ENCODE measurements around the gene PAM16.
"Not testable (repeated sequence)": the region's sequence is repeated elsewhere in the genome, so short reads cannot be mapped to it uniquely, and the experiment has no call there.

Gene PAM16

DNA sequence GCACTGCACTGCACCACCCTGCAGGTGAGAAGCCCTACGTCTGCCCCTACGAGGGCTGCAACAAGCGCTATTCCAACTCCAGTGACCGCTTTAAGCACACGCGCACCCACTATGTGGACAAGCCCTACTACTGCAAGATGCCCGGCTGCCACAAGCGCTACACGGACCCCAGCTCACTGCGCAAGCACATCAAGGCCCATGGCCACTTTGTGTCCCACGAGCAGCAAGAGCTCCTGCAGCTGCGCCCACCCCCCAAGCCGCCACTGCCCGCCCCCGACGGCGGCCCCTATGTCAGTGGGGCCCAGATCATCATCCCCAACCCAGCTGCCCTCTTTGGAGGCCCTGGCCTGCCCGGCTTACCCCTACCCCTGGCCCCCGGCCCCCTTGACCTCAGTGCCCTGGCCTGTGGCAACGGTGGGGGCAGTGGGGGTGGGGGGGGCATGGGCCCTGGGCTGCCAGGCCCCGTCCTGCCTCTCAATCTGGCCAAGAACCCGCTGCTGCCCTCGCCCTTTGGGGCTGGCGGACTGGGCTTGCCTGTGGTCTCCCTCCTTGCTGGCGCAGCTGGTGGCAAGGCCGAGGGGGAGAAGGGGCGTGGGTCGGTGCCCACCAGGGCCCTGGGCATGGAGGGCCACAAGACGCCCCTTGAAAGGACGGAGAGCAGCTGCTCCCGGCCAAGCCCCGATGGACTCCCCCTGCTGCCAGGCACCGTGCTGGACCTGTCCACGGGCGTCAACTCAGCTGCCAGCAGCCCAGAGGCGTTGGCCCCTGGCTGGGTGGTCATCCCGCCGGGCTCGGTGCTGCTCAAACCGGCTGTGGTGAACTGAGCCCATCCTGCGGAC is 14.2 kb downstream of the PAM16 start:
- no peak for DNase-seq (ENCODE audit: low read depth in 2 of 3, low spot score in 2 of 3)

DNA sequence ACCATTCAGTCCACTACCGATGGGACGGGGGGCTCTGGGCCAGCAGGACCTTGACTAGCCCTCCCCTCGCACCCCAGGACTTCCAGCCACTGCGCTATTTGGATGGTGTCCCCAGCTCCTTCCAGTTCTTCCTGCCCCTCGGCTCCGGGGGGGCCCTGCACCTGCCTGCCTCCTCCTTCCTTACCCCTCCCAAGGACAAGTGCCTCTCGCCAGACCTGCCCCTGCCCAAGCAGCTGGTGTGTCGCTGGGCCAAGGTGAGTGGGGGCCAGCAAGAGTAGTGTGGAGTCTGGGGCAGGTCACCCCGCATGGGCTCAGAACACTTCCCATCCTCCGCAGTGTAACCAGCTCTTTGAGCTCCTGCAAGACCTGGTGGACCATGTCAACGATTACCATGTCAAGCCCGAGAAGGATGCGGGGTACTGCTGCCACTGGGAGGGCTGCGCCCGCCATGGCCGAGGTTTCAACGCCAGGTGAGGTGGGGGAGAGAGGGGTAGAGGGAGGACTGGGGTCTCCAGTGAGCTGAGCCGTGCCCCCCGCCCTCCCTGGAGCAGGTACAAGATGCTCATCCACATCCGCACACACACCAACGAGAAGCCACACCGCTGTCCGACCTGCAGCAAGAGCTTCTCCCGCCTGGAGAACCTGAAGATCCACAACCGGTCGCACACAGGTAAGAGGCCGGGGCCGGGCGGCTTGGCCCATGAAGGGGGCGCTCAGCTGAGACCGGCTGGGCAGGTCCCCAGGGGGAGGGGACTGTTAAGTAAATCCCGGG is 16.2 kb downstream of the PAM16 start:
- no peak for DNase-seq (ENCODE audit: low read depth in 2 of 3, low spot score in 2 of 3)

DNA sequence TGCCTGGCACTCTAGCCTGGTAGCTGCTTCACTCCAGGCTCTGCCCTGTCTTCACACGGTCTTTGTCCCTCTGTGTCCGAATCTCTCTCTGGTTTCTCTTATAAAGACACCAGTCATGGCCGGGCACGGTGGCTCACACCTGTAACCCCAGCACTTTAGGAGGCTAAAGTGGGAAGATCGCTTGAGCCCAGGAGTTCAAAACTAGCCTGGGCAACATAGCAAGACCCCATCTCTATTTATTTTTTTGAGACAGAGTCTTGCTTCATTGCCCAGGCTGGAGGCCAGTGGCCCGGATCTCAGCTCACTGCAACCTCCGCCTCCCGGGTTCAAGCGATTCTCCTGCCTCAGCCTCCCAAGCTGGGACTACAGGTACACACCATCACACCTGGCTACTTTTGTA is 17.4 kb downstream of the PAM16 start:
- not testable (repeated sequence) for DNase-seq (ENCODE audit: low read depth in 2 of 3, low spot score in 2 of 3)

GRCh38 chr16:4333308-4333638 is 17.8 kb downstream of the PAM16 start:
- no peak for DNase-seq (ENCODE audit: low read depth in 2 of 3, low spot score in 2 of 3)

GRCh38 chr16:4332623-4333307 is 18.4 kb downstream of the PAM16 start:
- no peak for DNase-seq (ENCODE audit: low read depth in 2 of 3, low spot score in 2 of 3)

DNA sequence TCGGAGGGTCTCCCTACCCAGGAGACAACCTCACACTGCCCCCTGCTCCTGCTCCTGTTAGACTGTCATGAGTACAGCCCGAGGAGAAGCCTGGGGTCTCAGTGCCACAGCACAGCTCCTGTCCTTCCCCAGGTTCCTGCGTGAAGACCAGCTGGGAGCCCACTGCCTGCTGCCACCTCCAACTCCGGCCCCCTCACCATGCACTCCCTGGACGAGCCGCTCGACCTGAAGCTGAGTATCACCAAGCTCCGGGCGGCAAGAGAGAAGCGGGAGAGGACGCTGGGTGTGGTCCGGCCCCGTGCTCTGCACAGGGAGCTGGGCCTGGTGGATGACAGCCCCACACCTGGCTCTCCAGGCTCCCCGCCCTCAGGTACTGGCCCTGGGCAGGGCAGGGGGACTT is 19.0 kb downstream of the PAM16 start:
- DNase-seq (ENCODE audit: low read depth in 2 of 3, low spot score in 2 of 3) = no peak

DNA sequence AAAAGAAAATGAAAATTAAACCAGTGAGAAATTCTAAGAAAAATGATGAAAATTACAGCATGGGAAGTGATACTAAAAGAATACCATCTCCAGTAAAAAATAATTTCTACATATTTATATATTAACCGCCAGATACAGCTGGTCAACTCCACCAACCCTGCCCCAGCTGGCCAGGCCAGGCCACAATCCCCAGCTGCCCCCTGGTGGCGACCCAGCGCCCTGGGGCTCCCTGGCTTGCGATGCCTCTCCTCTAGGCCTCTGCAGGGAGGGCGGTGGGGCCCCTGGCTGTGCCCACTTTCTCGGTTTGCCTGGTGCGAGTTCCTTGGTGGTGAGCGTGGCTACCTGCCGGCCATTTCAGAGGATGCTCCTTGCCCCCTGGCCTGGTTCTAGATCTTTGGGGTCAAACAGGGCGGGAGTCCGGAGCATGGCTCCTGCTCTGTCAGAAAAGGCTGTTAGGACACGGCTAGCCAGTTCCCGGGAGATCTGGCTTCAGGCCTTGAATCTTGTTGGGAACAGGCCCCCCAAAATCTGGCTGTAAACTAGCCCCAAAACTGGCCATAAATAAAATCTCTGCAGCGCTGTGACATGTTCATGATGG is 20.7 kb downstream of the PAM16 start:
- peak in 2 of 3 experiments; percentile 57 to 58 for DNase-seq (ENCODE audit: low read depth in 2 of 3, low spot score in 2 of 3)

GRCh38 chr16:4328782-4329775 is 22.0 kb downstream of the PAM16 start:
- DNase-seq (ENCODE audit: low read depth in 2 of 3, low spot score in 2 of 3) = no peak

DNA sequence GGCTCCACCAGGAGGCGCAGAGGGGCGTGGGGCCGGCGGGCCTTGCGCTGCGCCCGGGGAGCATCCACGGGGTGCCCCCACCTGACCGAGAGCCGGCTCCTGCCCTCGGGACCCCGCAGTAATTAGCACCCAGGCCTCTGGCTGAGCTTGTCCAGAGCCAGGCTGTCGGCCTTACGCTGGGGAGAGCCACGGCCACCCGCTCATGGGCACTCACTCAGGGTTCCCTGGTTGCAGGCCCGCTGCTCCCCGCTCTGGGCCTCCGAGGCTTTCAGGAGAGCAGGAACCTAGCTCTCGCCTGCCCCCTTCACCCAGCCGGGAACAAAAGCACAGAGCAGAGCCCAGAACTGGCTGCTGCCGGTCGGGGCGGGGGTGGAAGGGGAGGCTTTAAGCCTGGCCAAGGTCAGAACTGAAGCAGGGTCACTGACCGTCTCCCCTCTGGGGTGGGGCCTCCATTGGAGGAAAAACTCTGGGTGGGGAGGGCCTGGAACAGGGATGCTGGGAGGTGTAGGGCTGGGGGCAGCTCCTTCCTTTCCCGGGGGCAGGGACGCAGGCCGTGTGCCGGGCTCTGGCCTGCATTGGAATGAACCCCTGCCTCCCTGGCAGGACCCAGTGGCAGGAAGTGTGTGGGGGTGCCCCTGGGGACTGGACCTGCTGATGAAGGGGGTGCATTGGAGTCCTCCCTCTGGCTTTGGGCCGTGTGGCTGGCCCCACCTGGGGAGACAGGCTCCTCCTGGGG is 22.9 kb downstream of the PAM16 start:
- DNase-seq (ENCODE audit: low read depth in 2 of 3, low spot score in 2 of 3) = no peak

GRCh38 chr16:4327386-4328045 is 23.6 kb downstream of the PAM16 start:
- no peak for DNase-seq (ENCODE audit: low read depth in 2 of 3, low spot score in 2 of 3)

GRCh38 chr16:4325253-4325758 is 25.8 kb downstream of the PAM16 start:
- DNase-seq (ENCODE audit: low read depth in 2 of 3, low spot score in 2 of 3) = no peak

DNA sequence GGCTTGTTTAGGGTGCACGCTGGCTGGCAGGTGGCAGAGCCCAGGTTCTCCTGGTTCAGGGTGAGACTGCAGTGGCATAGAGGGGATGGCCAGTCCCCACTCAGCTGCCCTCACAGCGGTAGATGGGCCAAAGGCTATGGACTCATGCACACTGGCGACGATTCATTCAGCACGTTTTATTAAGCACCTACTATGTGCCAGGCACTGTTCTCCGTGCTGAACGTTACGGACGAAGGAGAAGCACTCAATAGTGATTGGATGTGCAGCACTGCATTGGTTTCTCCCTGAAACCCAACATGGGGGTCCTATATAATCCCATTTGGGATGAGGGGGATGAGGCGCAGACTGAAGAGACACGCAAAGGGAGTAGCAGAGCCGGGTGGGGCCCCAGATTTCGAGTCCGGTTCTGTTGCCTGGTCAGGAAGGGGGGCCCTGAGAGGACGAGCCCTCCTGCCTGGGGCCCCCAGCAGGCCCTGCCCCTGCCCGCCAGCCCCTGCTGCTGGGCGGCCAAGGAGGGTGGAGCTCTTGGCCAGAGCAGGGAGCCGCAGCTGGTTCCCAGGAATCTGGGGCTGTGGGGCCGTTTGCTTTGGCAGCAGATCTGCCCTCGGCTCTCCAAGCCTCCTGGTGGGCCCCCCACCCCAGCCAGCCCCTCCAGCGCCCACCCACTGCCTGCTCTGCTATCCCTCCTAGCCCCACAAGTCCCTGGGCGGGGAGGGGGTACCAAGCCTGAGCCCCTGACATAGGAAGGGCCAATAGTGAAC is 26.4 kb downstream of the PAM16 start:
- no peak for DNase-seq (ENCODE audit: low read depth in 2 of 3, low spot score in 2 of 3)

DNA sequence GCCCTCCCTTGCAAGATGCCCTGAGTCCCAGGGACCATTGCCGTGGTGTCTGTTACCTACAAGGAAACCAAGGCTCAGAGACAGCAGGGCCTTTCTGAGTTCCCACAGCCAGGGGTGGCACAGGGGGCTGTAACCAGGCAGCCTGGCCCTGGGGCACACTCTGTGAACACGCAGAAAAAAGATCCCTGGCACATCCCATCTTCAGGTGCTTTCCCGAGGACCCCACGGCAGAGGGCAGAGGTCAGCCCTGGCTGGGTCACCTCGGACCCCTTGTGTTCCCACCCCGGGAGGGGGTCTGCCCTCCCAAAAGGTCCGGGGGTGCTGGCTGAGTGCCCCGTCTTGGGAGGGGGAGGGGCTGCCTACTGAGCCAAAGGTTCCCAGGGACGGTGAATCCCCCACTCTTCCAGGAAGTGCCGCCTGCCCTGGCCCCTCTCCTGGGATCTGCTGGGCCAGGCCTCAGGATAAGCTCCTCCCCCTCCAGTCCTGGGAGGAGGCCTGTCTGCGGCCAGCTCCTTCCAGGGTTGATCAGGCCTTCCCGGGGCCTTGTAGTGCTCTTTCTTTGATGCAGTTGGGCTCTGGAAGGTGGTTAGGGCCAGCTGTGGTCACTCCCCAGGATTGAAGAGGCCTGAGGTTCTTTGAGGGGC is 27.2 kb downstream of the PAM16 start:
- DNase-seq (ENCODE audit: low read depth in 2 of 3, low spot score in 2 of 3) = no peak

GRCh38 chr16:4323071-4323844 is 27.9 kb downstream of the PAM16 start:
- DNase-seq (ENCODE audit: low read depth in 2 of 3, low spot score in 2 of 3) = no peak

GRCh38 chr16:4322121-4323052 is 28.7 kb downstream of the PAM16 start:
- no peak for DNase-seq (ENCODE audit: low read depth in 2 of 3, low spot score in 2 of 3)

All from activated CD8-positive, alpha-beta memory T cell treated with anti-CD3 and anti-CD28 coated beads for 48 hours (primary cell).